DOHH2 (cell line): ENCODE results near the gene KRTAP10-6.

Experiments used
- H3F3A ChIP-seq: fragments of 200-600 bp; sonication (generic), shearing (Covaris generic); 2 replicates; pipeline ENCODE4 v1.6.0; 2016; ENCODE audit warnings: antibody characterized with exemption, mild to moderate bottlenecking; ENCODE audit not compliant: control insufficient read depth, insufficient read depth
- H3K27ac ChIP-seq: fragments of 200-600 bp; sonication (generic); 2 replicates; pipeline ENCODE4 v1.5.1; 2014; ENCODE audit warnings: low read depth, mild to moderate bottlenecking, low read length, moderate library complexity
- H3K27me3 ChIP-seq: fragments of 200-600 bp; sonication (generic); 2 replicates; pipeline ENCODE4 v1.6.1; 2014; ENCODE audit warnings: mild to moderate bottlenecking, low read length, mixed read lengths; ENCODE audit not compliant: control insufficient read depth
- H3K36me3 ChIP-seq: fragments of 200-600 bp; sonication (generic); 2 replicates; pipeline ENCODE4 v1.6.1; 2014; ENCODE audit warnings: mild to moderate bottlenecking, low read length, moderate library complexity, mixed read lengths; ENCODE audit not compliant: control insufficient read depth
- H3K4me1 ChIP-seq: fragments of 200-600 bp; sonication (generic); 2 replicates; pipeline ENCODE4 v1.6.1; 2014; ENCODE audit warnings: mild to moderate bottlenecking, low read length, mixed read lengths; ENCODE audit not compliant: control insufficient read depth
- H3K4me2 ChIP-seq: fragments of 200-600 bp; sonication (generic); 2 replicates; pipeline ENCODE4 v1.6.0; 2014; ENCODE audit warnings: mild to moderate bottlenecking, low read length, moderate library complexity
- H3K4me3 ChIP-seq: fragments of 200-600 bp; sonication (generic); 2 replicates; pipeline ENCODE4 v1.5.1; 2014; ENCODE audit warnings: mild to moderate bottlenecking, low read length, mixed read lengths
- H3K79me2 ChIP-seq: fragments of 200-600 bp; sonication (generic); 2 replicates; pipeline ENCODE4 v1.6.1; 2014; ENCODE audit warnings: mild to moderate bottlenecking, low read length, mixed read lengths; ENCODE audit not compliant: control insufficient read depth
- H3K9me2 ChIP-seq: fragments of 200-600 bp; sonication (generic); replicated peaks from 2 replicates; pipeline ENCODE4 v1.6.1; 2014; ENCODE audit warnings: mild to moderate bottlenecking, low read length, mixed read lengths; ENCODE audit not compliant: control insufficient read depth
- H3K9me3 ChIP-seq: fragments of 200-600 bp; sonication (generic); 2 replicates; pipeline ENCODE4 v1.6.1; 2014; ENCODE audit warnings: antibody characterized with exemption, low read length, mixed read lengths; ENCODE audit not compliant: control insufficient read depth, insufficient read depth
- H4K20me1 ChIP-seq: fragments of 200-600 bp; sonication (generic); 2 replicates; pipeline ENCODE4 v1.6.0; 2014; ENCODE audit warnings: low read depth, mild to moderate bottlenecking, antibody characterized with exemption, low read length, moderate library complexity; ENCODE audit not compliant: control insufficient read depth, insufficient read depth
- EZH2phosphoT487 ChIP-seq: fragments of 200-600 bp; sonication (generic); IDR thresholded peaks from 2 replicates; pipeline ENCODE4 v1.6.1; 2017; ENCODE audit warnings: borderline replicate concordance, mild to moderate bottlenecking, antibody characterized with exemption, low read length, moderate library complexity, mixed read lengths
- TF ChIP-seq, protein P1 (sequence below): fragments of 200-600 bp; sonication (generic); IDR thresholded peaks from one replicate; pipeline ENCODE4 v1.5.1; 2014; ENCODE audit warnings: antibody characterized with exemption, mild to moderate bottlenecking, low read depth, low read length; ENCODE audit not compliant: poor library complexity, severe bottlenecking

The KRTAP10-6 gene

DNA sequence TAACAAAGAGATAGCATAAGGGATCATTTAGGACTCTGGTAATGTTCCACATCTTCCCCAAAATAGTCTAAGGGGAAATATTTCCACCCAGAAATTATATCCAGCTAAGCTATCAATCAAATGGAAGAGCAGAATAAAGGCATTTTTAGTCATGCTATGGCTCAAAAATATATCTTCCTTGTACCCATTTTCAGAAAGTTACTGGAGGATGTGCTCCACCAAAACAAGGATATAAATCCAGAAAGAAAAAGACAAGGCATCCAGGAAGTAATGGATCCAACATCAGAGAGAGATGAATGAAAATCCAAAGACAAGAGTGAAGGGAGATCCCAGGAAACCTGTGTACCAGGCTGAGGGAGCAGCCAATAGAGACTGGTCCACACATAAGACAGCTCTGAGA, 16.9 kb upstream of the KRTAP10-6 start:
- Histone ChIP-seq H3F3A (no peaks in the 10 kb centered on the region), H3K36me3 (no peaks in the 10 kb centered on the region), H3K27me3 (no peaks in the 10 kb centered on the region), H3K4me3 (no peak overlapping the region), H3K4me2 (no peak overlapping the region), H3K9me2 (no peaks in the 10 kb centered on the region), H3K27ac (no peak overlapping the region), H4K20me1 (no peaks in the 10 kb centered on the region), H3K79me2 (no peaks in the 10 kb centered on the region), H3K4me1 (no peaks in the 10 kb centered on the region), H3K9me3 (peaks cover 14% of the 10 kb centered on the region)
- no peak for TF ChIP-seq EZH2phosphoT487
- TF ChIP-seq, protein P1, sequence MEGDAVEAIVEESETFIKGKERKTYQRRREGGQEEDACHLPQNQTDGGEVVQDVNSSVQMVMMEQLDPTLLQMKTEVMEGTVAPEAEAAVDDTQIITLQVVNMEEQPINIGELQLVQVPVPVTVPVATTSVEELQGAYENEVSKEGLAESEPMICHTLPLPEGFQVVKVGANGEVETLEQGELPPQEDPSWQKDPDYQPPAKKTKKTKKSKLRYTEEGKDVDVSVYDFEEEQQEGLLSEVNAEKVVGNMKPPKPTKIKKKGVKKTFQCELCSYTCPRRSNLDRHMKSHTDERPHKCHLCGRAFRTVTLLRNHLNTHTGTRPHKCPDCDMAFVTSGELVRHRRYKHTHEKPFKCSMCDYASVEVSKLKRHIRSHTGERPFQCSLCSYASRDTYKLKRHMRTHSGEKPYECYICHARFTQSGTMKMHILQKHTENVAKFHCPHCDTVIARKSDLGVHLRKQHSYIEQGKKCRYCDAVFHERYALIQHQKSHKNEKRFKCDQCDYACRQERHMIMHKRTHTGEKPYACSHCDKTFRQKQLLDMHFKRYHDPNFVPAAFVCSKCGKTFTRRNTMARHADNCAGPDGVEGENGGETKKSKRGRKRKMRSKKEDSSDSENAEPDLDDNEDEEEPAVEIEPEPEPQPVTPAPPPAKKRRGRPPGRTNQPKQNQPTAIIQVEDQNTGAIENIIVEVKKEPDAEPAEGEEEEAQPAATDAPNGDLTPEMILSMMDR = no peak

DNA sequence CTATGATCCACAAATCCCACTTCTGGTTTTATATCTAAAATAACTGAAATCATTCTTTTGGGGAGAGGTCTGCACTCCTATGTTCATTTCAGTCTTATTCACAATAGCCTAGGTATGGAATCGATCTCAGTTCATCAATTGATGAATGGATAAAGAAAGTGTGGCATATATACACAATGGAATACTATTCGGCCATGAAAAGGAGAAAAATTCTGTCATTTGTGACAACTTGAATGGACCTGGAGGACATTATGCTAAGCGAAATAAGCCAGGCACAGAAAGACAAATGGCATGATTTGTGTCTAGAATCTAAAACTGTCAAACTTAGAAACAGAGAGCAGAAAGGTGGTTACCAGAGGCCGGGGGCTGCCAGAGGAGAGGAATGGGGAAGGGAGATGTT, 14.2 kb upstream of the KRTAP10-6 start:
- Histone ChIP-seq H3K9me3 (peaks cover 8% of the 10 kb centered on the region), H3F3A (no peaks in the 10 kb centered on the region), H3K27me3 (no peaks in the 10 kb centered on the region), H3K4me2 (no peak overlapping the region), H3K36me3 (no peaks in the 10 kb centered on the region), H3K27ac (no peak overlapping the region), H3K79me2 (no peaks in the 10 kb centered on the region), H3K4me3 (no peak overlapping the region), H4K20me1 (no peaks in the 10 kb centered on the region), H3K4me1 (no peaks in the 10 kb centered on the region), H3K9me2 (no peaks in the 10 kb centered on the region)
- TF ChIP-seq, protein P1 = no peak

DNA sequence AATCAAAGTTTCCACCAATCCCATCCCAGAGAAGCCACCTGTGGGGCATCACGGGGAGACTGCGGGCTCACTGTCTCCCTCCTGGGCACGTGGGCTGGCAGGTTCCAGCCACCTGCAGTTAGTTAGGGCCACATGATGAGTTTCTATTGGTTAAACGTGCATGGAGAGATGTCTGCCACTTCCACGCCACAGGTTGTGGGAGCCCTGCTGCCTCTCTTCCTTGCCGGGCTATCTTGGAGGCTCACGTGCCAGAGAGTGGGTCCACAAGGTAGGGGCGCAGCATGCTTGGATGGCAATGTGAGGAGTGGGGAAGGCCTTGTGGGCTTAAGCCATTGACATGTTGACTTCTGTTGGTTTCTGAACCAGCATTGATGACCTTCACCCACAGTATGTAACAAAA, 11.6 kb upstream of the KRTAP10-6 start:
- no peak overlapping the region for H3K27ac ChIP-seq
- H3K79me2 ChIP-seq = no peaks in the 10 kb centered on the region
- no peaks in the 10 kb centered on the region for H3K4me1 ChIP-seq
- TF ChIP-seq, protein P1 = no peak
- TF ChIP-seq EZH2phosphoT487 = no peak
- no peaks in the 10 kb centered on the region for H3F3A ChIP-seq
- 0 out of 2 replicates have a peak, but pooled peaks cover 2% of the 10 kb centered on the region for H3K9me3 ChIP-seq
- no peak overlapping the region for H3K4me3 ChIP-seq
- no peaks in the 10 kb centered on the region for H3K36me3 ChIP-seq
- H3K27me3 ChIP-seq = no peaks in the 10 kb centered on the region
- no peak overlapping the region for H3K4me2 ChIP-seq
- H3K9me2 ChIP-seq = no peaks in the 10 kb centered on the region
- no peaks in the 10 kb centered on the region for H4K20me1 ChIP-seq

DNA sequence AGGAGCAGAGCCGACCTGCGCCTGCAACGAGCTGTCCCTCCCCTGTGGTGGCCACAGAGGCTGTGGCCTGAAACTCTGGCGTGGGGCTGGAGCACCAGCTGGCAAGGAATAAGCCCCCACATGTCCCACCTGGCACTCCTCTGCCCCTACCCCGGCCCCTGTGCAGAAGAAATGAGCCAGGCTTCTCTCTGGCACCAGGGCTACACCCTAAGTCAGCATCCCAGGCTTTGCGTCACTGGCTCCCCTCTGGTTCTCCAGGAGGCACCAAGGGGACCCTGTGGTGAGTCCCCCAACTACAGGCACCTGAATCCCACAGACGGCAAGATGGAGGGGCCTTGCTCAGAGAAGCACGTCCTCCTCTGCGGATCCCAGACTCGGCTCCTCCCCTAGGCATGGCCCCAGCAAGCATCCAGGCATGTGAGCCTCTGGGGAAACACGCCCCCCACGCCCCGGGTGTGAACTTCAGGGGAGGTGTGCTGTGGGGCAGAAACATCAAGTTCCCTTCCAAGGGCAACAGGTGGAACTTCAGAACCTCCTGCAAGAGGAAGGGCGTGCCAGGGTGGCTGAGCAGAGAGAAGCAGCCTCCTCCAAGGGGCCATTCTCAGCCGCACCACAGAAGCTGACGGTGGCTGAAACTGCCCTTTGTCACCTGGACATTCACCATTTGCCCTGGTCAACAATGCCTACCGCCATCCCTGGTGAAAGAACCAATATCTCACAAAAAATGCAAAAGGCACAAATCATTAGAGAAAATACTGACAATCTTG, 11.0 kb upstream of the KRTAP10-6 start:
- H3K36me3 ChIP-seq = no peaks in the 10 kb centered on the region

More for the DNA sequence above, 11.0 kb upstream of the KRTAP10-6 start:
- no peaks in the 10 kb centered on the region for H4K20me1 ChIP-seq
- H3F3A ChIP-seq = no peaks in the 10 kb centered on the region
- H3K9me2 ChIP-seq = no peaks in the 10 kb centered on the region
- no peak overlapping the region for H3K27ac ChIP-seq
- no peaks in the 10 kb centered on the region for H3K9me3 ChIP-seq
- H3K79me2 ChIP-seq = no peaks in the 10 kb centered on the region
- no peaks in the 10 kb centered on the region for H3K4me1 ChIP-seq
- H3K4me3 ChIP-seq = no peak overlapping the region
- H3K27me3 ChIP-seq = no peaks in the 10 kb centered on the region
- TF ChIP-seq, protein P1 = no peak
- TF ChIP-seq EZH2phosphoT487 = no peak
- H3K4me2 ChIP-seq = no peak overlapping the region
